H1 (cell line): Measurements from ENCODE around the gene SRPX2. TPM values are rescaled to one million over a fixed set of nuclear protein-coding genes. Genes with fewer than 3 reads are reported as not detected.

Source experiments
- CTCF ChIA-PET: fragments of 300-600 bp; sonication (Branson Sonifier 250); formaldehyde crosslinking; loops from one replicate; lab custom pipeline; 2021; ENCODE audit not compliant: partially characterized antibody; lab: Charles Lee
- POLR2A ChIA-PET: fragments of 300-600 bp; sonication (Branson Sonifier 250); formaldehyde crosslinking; loops from one replicate; lab custom pipeline; 2021; ENCODE audit warnings: inconsistent platforms; ENCODE audit not compliant: partially characterized antibody; lab: Charles Lee
- DNase-seq, 2 experiments: peaks; one replicate each; pipeline versions ENCODE4 v3.0.0 to v3.0.0-alpha.2; 2010 to 2022; ENCODE audit warnings: low spot score in 2 of 2, low read depth in 1 of 2, mixed read lengths in 1 of 2
- FAIRE-seq: peaks from 2 replicates; lab custom pipeline; 2011; peaks lifted over from hg19 to GRCh38; lab: Jason Lieb, UNC
- H2AFZ ChIP-seq: 2 replicates; pipeline ENCODE4 v1.8.1; 2012; ENCODE audit warnings: low read length, inconsistent platforms
- H2AK5ac ChIP-seq: 2 replicates; pipeline ENCODE4 v1.6.1; 2013; ENCODE audit warnings: low read depth, low read length
- H2BK120ac ChIP-seq: replicated peaks from 2 replicates; pipeline ENCODE3; 2013; ENCODE audit warnings: low read depth, low read length, inconsistent platforms
- H2BK12ac ChIP-seq: 2 replicates; pipeline ENCODE4 v1.6.1; 2013; ENCODE audit warnings: low read depth, low read length
- H2BK15ac ChIP-seq: 2 replicates; pipeline ENCODE4 v1.6.1; 2013; ENCODE audit warnings: low read length
- H2BK20ac ChIP-seq: 2 replicates; pipeline ENCODE4 v1.6.1; 2013; ENCODE audit warnings: low read length
- H2BK5ac ChIP-seq: 2 replicates; pipeline ENCODE4 v1.6.1; 2013; ENCODE audit warnings: low read depth, low read length
- H3K14ac ChIP-seq: 2 replicates; pipeline ENCODE4 v1.6.1; 2013; ENCODE audit warnings: inconsistent platforms; ENCODE audit not compliant: insufficient read length
- H3K18ac ChIP-seq: 2 replicates; pipeline ENCODE4 v1.6.1; 2013; ENCODE audit warnings: low read length; ENCODE audit errors: extremely low read depth
- H3K23ac ChIP-seq: 2 replicates; pipeline ENCODE4 v1.6.1; 2013; ENCODE audit warnings: inconsistent platforms; ENCODE audit not compliant: insufficient read length
- H3K23me2 ChIP-seq: 2 replicates; pipeline ENCODE4 v1.6.1; 2013; ENCODE audit warnings: low read depth, low read length
- H3K27ac ChIP-seq: 2 replicates; pipeline ENCODE4 v1.6.1; 2011; ENCODE audit warnings: low read depth, low read length, inconsistent platforms
- H3K27me3 ChIP-seq, 4 experiments: replicated peaks in 1 of 4; 1 replicate in 1 of 4; 2 replicates in 3 of 4; pipeline versions ENCODE4 v1.6.1 to v1.8.1; 2011 to 2013; ENCODE audit warnings: low read length in 3 of 4, mild to moderate bottlenecking in 3 of 4, inconsistent platforms in 2 of 4, mixed read lengths in 2 of 4, moderate library complexity in 1 of 4; ENCODE audit not compliant: control insufficient read depth in 3 of 4, insufficient read depth in 3 of 4; ENCODE audit errors: extremely low read depth in 1 of 4
- H3K36me3 ChIP-seq, 4 experiments: 2 replicates each; pipeline versions ENCODE4 v1.6.1 to v1.8.1; 2011 to 2013; ENCODE audit warnings: mild to moderate bottlenecking in 4 of 4, low read length in 3 of 4, moderate library complexity in 2 of 4, control low read depth in 1 of 4, inconsistent platforms in 1 of 4; ENCODE audit not compliant: insufficient read depth in 4 of 4, control insufficient read depth in 2 of 4
- H3K4ac ChIP-seq: replicated peaks from 2 replicates; pipeline ENCODE3; 2013; ENCODE audit warnings: low read length, low read depth, mixed read lengths, inconsistent platforms; ENCODE audit not compliant: insufficient read length
- H3K4me1 ChIP-seq, 4 experiments: replicated peaks in 1 of 4; 1 replicate in 1 of 4; 2 replicates in 3 of 4; pipeline versions ENCODE4 v1.6.1 to v1.8.1; 2011 to 2013; ENCODE audit warnings: low read length in 3 of 4, inconsistent platforms in 2 of 4, mixed read lengths in 1 of 4; ENCODE audit not compliant: insufficient read depth in 4 of 4, control insufficient read depth in 3 of 4
- H3K4me2 ChIP-seq, 2 experiments: 2 replicates each; pipeline versions ENCODE4 v1.6.1 to v1.8.1; 2011 to 2013; ENCODE audit warnings: low read depth in 2 of 2, low read length in 2 of 2, control low read depth in 1 of 2, inconsistent platforms in 1 of 2, mild to moderate bottlenecking in 1 of 2; ENCODE audit not compliant: insufficient read depth in 1 of 2
- H3K4me3 ChIP-seq, 4 experiments: fragments of 200-600, 300-600 bp in 1 of 4; sonication (generic), shearing (Covaris generic), sonication (Bioruptor Twin) in 1 of 4; 2 replicates each; pipeline versions ENCODE4 v1.5.1 to v1.8.1; 2011 to 2016; ENCODE audit warnings: low read length in 4 of 4, low read depth in 3 of 4, control low read depth in 2 of 4, inconsistent platforms in 2 of 4, mild to moderate bottlenecking in 2 of 4, mixed read lengths in 1 of 4, moderate library complexity in 1 of 4; ENCODE audit not compliant: insufficient read depth in 2 of 4; ENCODE audit errors: extremely low read depth in 1 of 4
- H3K56ac ChIP-seq: replicated peaks from 2 replicates; pipeline ENCODE3; 2013; ENCODE audit warnings: low read depth, mild to moderate bottlenecking, mixed read lengths, low read length, inconsistent platforms; ENCODE audit not compliant: insufficient read length
- H3K79me1 ChIP-seq: 2 replicates; pipeline ENCODE4 v1.6.1; 2013; ENCODE audit warnings: low read depth, low read length, control low read depth
- H3K79me2 ChIP-seq, 2 experiments: 2 replicates each; pipeline versions ENCODE4 v1.6.1 to v1.8.1; 2012 to 2013; ENCODE audit warnings: low read length in 2 of 2, mild to moderate bottlenecking in 2 of 2, inconsistent platforms in 1 of 2; ENCODE audit not compliant: insufficient read depth in 2 of 2, control insufficient read depth in 1 of 2
- H3K9ac ChIP-seq, 4 experiments: replicated peaks in 1 of 4; 1 replicate in 1 of 4; 2 replicates in 3 of 4; pipeline versions ENCODE4 v1.6.1 to v1.8.1; 2011 to 2013; ENCODE audit warnings: low read depth in 3 of 4, low read length in 3 of 4, control low read depth in 2 of 4, mild to moderate bottlenecking in 2 of 4, moderate library complexity in 2 of 4, inconsistent platforms in 1 of 4; ENCODE audit errors: extremely low read depth in 1 of 4
- H3K9me3 ChIP-seq, 2 experiments: 2 replicates each; pipeline versions ENCODE4 v1.6.1 to v1.8.1; 2012 to 2013; ENCODE audit warnings: mild to moderate bottlenecking in 2 of 2, moderate library complexity in 2 of 2, control low read depth in 1 of 2, inconsistent platforms in 1 of 2, low read depth in 1 of 2, low read length in 1 of 2, mixed read lengths in 1 of 2; ENCODE audit not compliant: insufficient read depth in 2 of 2
- H4K20me1 ChIP-seq, 2 experiments: replicated peaks in 1 of 2; 2 replicates each; pipeline versions ENCODE3 to v1.8.1; 2011 to 2013; ENCODE audit warnings: inconsistent platforms in 2 of 2, low read length in 2 of 2, mild to moderate bottlenecking in 1 of 2; ENCODE audit not compliant: insufficient read depth in 2 of 2, control insufficient read depth in 1 of 2
- H4K5ac ChIP-seq: 2 replicates; pipeline ENCODE4 v1.6.1; 2013; ENCODE audit warnings: low read length, low read depth, mixed read lengths, inconsistent platforms; ENCODE audit not compliant: insufficient read length
- H4K8ac ChIP-seq: 2 replicates; pipeline ENCODE4 v1.8.0; 2013; ENCODE audit warnings: mild to moderate bottlenecking, moderate library complexity, low read length, inconsistent platforms; ENCODE audit not compliant: insufficient read depth; ENCODE audit errors: extremely low read depth
- H4K91ac ChIP-seq: replicated peaks from 2 replicates; pipeline ENCODE3; 2013; ENCODE audit warnings: low read length, mixed read lengths, inconsistent platforms; ENCODE audit not compliant: insufficient read length
- HDAC6 ChIP-seq: IDR thresholded peaks from one replicate; pipeline ENCODE4 v1.7.1; 2012; ENCODE audit warnings: low read depth, mild to moderate bottlenecking, inconsistent platforms, low read length, moderate library complexity
- WGBS, 2 experiments: shearing (Covaris generic) in 1 of 2; methylation state at CpG; one replicate each; pipeline versions ENCODE4 v1.1.6 to v1.1.7; 2013 to 2015; ENCODE audit warnings: low lambda C conversion rate in 2 of 2, mixed read lengths in 2 of 2, inconsistent platforms in 1 of 2, low coverage in 1 of 2, missing lambda C conversion rate in 1 of 2; ENCODE audit not compliant: insufficient replicate concordance in 2 of 2, insufficient coverage in 1 of 2, insufficient read length in 1 of 2; ENCODE audit errors: extremely low coverage in 1 of 2, missing lambda C conversion rate in 1 of 2; 5-methylcytosine and 5-hydroxymethylcytosine counted together
- polyA plus RNA-seq, 7 experiments: library from polyadenylated mRNA; depleted of rRNA in 3 of 7; stranded (reverse) in 5 of 7; unstranded in 2 of 7; fragments of >200 nt in 5 of 7; fragments of 200-250 nt in 2 of 7; gene quantifications; 1 replicate in 5 of 7; 2 replicates in 1 of 7; 4 replicates in 1 of 7; pipeline versions ENCODE4 v1.2.1 to v1.2.3, GENCODE V29; 2011 to 2013; ENCODE audit warnings: missing spikeins in 2 of 7, mixed read lengths in 2 of 7
- total RNA-seq: library from RNA; stranded (reverse); fragmentation: NEBNext Ultra II Directional; extraction: Animal tissue kit (Norgen Biotek cat#: 25700); gene quantifications from 2 replicates; pipeline ENCODE4 v1.2.1, GENCODE V29; 2021

SRPX2 gene
- total and polyA plus RNA-seq, 2 of the 8 experiments (the other 6 are each of a cell fraction or from before 2014, with no cell fraction given): not detected

DNA sequence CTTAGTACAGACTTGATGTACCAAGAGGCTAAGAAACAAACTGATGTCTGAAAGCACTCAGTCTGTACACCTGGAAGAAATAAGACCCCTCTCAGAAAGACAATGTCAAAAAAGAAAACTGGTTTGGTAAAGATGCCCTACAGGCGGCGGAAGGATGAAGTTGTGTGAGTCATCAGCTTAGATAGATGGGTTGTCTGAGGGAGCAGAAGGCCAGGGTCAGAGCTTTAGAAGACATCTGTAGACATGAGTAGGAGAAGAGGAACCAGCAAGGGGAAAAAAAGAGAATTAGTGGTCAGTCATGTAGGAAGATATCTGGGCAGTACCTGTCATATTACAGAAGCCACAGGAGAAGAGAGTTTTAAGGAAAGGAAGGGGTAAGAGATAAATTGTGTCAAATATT is 8.3 kb downstream of the SRPX2 start:
- H3K14ac ChIP-seq: no peak overlapping the region
- no peak overlapping the region for H2BK5ac ChIP-seq
- FAIRE-seq (no peak), DNase-seq (no peak)
- H2AK5ac ChIP-seq: no peak overlapping the region
- H2BK15ac ChIP-seq: no peak overlapping the region
- no peak overlapping the region for H2AFZ ChIP-seq
- no peaks in the 10 kb centered on the region for H3K23me2 ChIP-seq
- H3K4me1 ChIP-seq: peaks cover 0 to 8% (median 3%) of the 10 kb centered on the region in 4 experiments; a peak in 3 of 7 replicates
- no peak overlapping the region for H2BK12ac ChIP-seq
- no peak overlapping the region for H3K23ac ChIP-seq
- WGBS, 2 experiments: 100% methylated on average over 2 of the region's 2 CpGs; no CpG with 5 or more reads in 1 of the 2 experiments
- H2BK120ac ChIP-seq: no peak overlapping the region
- no peaks in the 10 kb centered on the region for H3K79me2 ChIP-seq
- ChIA-PET CTCF (interaction anchor here (0.5 to 4.3 kb wide), 5 partner anchors 10 to 510 kb away, joined by 3 to 22 read pairs (median 3); no protein-coding TSS in a partner anchor), POLR2A (no interaction called here)
- no peak overlapping the region for H3K56ac ChIP-seq
- H3K4me3 ChIP-seq: no peak overlapping the region
- H3K18ac ChIP-seq: no peak overlapping the region
- no peak overlapping the region for H3K4ac ChIP-seq
- H4K91ac ChIP-seq: no peak overlapping the region
- no peak overlapping the region for H4K8ac ChIP-seq
- H4K20me1 ChIP-seq: no peaks in the 10 kb centered on the region
- H3K36me3 ChIP-seq: no peaks in the 10 kb centered on the region
- no peaks in the 10 kb centered on the region for H3K27me3 ChIP-seq
- no peak overlapping the region for H3K4me2 ChIP-seq
- H4K5ac ChIP-seq: no peak overlapping the region
- H2BK20ac ChIP-seq: no peak overlapping the region
- no peaks in the 10 kb centered on the region for H3K79me1 ChIP-seq
- no peaks in the 10 kb centered on the region for H3K9me3 ChIP-seq
- no peak overlapping the region for H3K27ac ChIP-seq
- H3K9ac ChIP-seq: no peak overlapping the region
- no peak for TF ChIP-seq HDAC6
